Amniotic epithelial cell (primary cell): Measurements from ENCODE around the gene INAFM2.

ENCODE experiments used
- DNase-seq: peaks from one replicate; pipeline ENCODE4 v3.0.0-alpha.2; 2010; ENCODE audit warnings: low read depth

INAFM2 gene

DNA sequence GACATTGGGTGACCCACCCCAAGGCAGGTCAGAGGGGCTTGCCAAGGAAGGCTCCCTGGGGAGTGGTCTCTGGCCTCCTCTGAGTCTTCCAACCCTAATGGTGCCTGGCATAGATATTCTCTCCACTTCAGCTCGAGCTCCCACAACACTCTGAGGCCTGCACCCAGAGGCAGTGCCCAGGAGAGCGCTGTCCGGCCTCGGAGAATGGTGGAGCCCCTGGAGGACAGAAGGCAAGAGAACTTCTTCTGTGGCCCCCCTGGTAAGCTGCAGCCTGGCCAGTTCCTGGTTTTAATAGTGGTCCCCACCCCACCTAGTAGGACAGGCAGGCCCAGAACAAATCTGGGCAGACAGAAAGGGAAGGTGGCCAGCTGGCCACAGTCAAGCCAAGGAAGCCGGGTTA lies 41.5 kb downstream of the INAFM2 start:
- no peak for DNase-seq

DNA sequence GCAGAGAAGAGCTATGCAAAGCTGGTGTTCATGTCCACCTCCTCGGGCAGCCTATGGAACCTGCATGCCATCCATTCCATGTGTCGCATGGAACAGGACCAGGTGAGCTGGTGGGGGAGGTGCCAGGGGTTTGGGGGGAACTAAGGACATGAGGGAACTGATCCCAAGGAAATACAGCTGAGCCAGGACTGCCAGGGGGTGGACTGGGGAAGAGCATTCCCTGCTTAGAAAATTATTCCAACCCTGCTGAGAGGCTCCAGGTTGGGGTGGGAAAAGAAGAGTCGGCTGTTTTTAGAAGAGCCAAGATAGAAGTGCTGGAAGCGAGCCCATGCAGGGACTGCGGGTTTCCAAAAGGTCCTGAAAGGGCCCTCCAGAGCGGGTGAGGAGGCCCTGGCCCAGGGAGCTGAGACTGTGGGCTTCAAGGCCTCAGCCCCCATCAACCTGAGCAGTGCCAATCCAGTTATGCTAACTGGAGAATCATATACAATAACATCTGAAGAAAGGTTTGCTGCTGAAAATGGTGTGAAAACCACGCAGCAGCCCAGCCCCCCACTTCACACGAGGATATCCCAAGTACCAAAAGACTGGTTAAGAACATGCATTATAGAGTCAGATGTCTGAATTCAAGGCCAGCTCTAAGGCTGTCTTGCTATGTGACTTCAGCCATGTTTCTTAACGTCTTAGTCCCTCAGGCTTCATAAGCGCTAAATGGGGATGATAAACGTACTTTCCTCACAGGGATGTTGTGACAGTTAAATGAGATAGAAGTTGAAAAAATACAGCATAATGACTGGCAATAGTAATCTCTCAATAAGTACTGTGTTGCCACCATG lies 42.3 kb downstream of the INAFM2 start:
- no peak for DNase-seq

DNA sequence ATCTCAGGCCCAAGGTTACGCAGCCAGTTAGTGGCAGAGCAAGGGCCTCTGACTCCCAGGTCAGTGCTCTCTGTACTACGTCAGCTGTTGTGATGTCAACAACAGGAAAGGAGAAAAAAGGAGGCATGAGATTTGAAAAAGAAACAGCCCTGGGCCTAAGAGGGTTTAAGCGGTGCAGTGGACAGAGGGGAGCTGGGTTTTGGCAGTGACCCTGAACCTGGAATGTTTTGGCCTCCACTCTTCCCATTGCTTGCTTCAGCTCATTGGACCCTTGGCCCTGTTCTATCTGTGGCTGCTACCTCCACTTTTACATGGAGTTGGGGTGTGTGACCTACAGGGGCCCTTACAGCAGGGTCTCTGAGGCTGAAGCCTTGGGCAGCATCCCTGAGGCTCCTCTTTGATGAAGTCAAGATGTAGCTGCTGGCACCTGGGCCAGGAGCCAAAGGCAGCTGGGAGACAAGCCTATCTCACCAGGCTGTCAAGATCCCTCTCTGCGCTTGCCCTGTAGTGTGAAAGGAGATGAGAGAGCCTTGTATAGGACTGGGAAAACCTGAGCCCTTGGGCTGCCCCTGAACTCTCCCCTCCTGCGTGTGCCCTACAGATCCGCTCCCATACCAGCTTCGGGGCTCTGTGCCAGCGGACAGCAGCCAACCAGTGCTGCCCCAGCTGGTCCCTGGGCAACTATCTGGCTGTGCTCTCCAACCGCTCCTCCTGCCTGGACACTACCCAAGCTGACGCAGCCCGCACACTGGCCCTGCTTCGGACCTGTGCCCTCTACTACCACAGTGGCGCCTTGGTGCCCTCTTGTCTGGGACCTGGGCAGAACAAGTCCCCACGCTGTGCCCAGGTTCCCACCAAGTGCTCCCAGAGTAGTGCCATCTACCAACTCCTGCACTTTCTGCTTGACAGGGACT lies 43.2 kb downstream of the INAFM2 start:
- DNase-seq: no peak

DNA sequence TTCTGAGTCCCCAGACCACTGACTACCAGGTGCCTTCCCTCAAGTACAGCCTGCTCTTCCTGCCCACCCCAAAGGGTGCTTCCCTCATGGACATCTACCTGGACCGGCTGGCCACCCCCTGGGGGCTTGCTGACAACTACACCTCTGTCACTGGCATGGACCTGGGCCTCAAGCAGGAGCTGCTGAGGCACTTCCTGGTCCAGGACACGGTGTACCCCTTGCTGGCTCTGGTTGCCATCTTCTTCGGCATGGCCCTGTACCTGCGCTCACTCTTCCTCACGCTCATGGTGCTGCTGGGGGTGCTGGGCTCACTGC lies 43.8 kb downstream of the INAFM2 start:
- no peak for DNase-seq

DNA sequence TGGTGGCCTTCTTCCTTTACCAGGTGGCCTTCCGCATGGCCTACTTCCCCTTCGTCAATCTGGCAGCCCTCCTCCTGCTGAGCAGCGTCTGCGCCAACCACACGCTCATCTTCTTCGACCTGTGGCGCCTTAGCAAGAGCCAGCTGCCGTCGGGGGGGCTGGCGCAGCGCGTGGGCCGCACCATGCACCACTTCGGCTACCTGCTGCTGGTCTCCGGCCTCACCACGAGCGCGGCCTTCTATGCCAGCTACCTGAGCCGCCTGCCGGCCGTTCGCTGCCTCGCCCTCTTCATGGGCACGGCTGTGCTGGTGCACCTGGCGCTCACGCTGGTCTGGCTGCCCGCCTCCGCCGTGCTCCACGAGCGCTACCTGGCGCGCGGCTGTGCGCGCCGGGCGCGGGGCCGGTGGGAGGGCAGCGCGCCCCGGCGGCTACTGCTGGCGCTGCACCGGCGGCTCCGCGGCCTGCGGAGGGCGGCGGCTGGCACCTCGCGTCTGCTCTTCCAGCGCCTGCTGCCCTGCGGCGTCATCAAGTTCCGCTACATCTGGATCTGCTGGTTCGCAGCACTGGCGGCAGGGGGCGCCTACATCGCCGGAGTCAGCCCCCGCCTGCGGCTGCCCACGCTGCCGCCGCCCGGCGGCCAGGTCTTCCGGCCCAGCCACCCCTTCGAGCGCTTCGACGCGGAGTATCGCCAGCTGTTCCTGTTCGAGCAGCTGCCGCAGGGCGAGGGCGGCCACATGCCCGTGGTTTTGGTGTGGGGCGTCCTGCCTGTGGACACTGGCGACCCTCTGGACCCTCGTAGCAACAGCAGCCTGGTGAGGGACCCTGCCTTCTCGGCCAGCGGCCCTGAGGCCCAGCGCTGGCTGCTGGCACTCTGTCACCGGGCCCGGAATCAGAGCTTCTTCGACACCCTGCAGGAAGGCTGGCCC lies 44.5 kb downstream of the INAFM2 start:
- DNase-seq: peak; percentile 85

DNA sequence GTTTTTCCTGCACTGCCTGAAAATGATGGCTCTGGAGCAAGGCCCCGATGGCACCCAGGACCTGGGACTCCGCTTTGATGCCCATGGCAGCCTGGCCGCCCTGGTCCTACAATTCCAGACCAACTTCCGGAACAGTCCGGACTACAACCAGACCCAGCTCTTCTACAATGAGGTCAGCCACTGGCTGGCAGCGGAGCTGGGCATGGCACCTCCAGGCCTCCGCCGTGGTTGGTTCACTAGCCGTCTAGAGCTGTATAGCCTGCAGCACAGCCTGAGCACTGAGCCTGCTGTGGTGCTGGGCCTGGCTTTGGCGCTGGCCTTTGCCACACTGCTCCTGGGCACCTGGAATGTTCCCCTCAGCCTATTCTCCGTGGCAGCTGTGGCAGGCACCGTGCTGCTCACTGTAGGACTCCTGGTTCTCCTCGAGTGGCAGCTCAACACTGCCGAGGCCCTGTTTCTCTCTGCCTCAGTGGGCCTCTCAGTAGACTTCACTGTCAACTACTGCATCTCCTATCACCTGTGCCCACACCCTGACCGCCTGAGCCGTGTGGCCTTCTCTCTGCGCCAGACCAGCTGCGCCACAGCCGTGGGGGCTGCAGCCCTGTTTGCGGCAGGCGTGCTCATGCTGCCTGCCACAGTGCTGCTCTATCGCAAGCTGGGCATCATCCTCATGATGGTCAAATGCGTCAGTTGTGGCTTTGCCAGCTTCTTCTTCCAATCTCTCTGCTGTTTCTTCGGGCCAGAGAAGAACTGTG lies 45.4 kb downstream of the INAFM2 start:
- DNase-seq: no peak

DNA sequence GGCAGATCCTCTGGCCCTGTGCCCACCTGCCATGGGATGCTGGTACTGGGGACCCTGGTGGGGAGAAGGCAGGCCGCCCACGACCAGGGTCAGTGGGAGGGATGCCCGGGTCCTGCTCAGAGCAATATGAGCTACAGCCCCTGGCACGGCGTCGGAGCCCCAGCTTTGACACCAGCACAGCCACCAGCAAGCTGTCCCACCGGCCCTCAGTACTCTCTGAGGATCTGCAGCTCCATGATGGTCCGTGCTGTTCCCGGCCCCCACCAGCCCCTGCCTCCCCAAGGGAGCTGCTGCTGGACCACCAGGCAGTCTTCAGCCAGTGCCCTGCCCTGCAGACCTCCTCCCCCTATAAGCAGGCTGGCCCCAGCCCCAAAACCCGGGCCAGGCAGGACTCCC lies 46.0 kb downstream of the INAFM2 start:
- no peak for DNase-seq

DNA sequence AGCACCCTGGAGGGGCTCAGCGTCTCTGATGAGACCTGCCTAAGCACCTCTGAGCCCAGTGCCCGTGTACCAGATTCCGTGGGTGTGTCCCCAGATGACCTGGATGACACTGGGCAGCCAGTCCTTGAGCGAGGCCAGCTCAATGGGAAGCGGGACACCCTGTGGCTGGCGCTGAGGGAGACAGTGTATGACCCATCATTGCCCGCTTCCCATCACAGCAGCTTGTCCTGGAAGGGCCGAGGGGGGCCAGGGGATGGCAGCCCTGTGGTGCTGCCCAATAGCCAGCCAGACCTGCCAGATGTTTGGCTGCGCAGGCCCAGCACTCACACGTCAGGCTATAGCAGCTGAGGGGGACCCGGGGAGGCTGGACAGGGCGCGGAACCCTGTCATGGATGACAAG lies 46.5 kb downstream of the INAFM2 start:
- DNase-seq: no peak

DNA sequence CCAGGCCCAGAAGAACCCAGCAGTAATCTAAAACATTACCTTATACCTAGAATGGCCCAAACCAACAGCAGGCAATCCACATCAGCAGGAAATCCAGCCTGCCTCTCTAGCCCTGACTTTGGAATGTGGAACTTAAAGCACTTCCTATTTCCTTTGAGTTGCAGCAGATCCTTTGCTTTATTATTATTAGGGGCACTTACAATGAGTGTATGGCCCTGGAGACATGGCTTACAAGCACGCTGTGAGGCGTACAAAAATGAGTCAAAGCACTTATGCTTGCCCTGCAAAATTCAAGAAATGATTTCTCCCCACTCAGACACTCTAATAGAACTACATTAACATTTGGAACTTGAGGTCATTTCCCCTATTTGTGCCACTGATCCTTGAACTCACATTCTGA lies 49.5 kb downstream of the INAFM2 start:
- DNase-seq: no peak
